CD4-positive, alpha-beta T cell (primary cell): Measurements from ENCODE around the gene MYOD1. TPM values are rescaled to one million over a fixed set of nuclear protein-coding genes. Genes with fewer than 3 reads are reported as not detected.

ENCODE experiments used
- ATAC-seq: fragments of 200-7000 bp; cut with Tn5 transposase; one replicate; pipeline ENCODE4 v1.10.0; 2022; ENCODE audit warnings: mild to moderate bottlenecking; ENCODE audit not compliant: poor library complexity
- CTCF ChIA-PET: fragments of 350-600 bp; sonication (Branson Sonifier 250); formaldehyde crosslinking; loops from one replicate; lab custom pipeline; 2021; ENCODE audit warnings: antibody characterized with exemption, inconsistent platforms; lab: Charles Lee
- POLR2A ChIA-PET: fragments of 350-600 bp; sonication (Branson Sonifier 250); formaldehyde crosslinking; loops from one replicate; lab custom pipeline; 2021; ENCODE audit warnings: antibody characterized with exemption, inconsistent platforms; lab: Charles Lee
- DNase-seq, 14 experiments: peaks; one replicate each; pipeline ENCODE4 v3.0.0-alpha.2; 2013 to 2020; ENCODE audit warnings: mixed read lengths in 2 of 14
- H3K27ac ChIP-seq, 2 donors: one replicate each; pipeline versions ENCODE4 v1.5.1 to v1.7.0; 2013; ENCODE audit warnings: low read length in 2 of 2, low read depth in 1 of 2, mild to moderate bottlenecking in 1 of 2
- H3K27me3 ChIP-seq, 2 experiments: 1 replicate in 1 of 2; 2 replicates in 1 of 2; pipeline versions ENCODE4 v1.6.1 to v1.7.0; 2013; ENCODE audit warnings: low read length in 2 of 2, control low read depth in 1 of 2, mild to moderate bottlenecking in 1 of 2, moderate library complexity in 1 of 2; ENCODE audit not compliant: insufficient read depth in 2 of 2, control insufficient read depth in 1 of 2
- H3K36me3 ChIP-seq: one replicate; pipeline ENCODE4 v1.6.1; 2013; ENCODE audit warnings: low read length, control low read depth; ENCODE audit not compliant: insufficient read depth
- H3K4me1 ChIP-seq: one replicate; pipeline ENCODE4 v1.6.1; 2013; ENCODE audit warnings: low read length, control low read depth; ENCODE audit not compliant: insufficient read depth
- H3K4me3 ChIP-seq: one replicate; pipeline ENCODE4 v1.5.1; 2013; ENCODE audit warnings: mild to moderate bottlenecking, low read length, moderate library complexity
- H3K9me3 ChIP-seq, 2 experiments: 1 replicate in 1 of 2; 2 replicates in 1 of 2; pipeline versions ENCODE4 v1.6.1 to v1.7.0; 2013; ENCODE audit warnings: low read length in 2 of 2, mild to moderate bottlenecking in 2 of 2, control low read depth in 1 of 2, moderate library complexity in 1 of 2; ENCODE audit not compliant: control insufficient read depth in 1 of 2, insufficient read depth in 1 of 2
- H3K27ac Mint-ChIP-seq: one replicate; pipeline ENCODE4 v1.8.0; 2020; ENCODE audit warnings: mixed read lengths
- H3K27me3 Mint-ChIP-seq: one replicate; pipeline ENCODE4 v1.8.0; 2021; ENCODE audit warnings: mixed read lengths
- H3K36me3 Mint-ChIP-seq: one replicate; pipeline ENCODE4 v1.8.0; 2021; ENCODE audit warnings: low read depth, mixed read lengths
- H3K4me1 Mint-ChIP-seq: one replicate; pipeline ENCODE4 v1.8.0; 2021; ENCODE audit warnings: low read depth, mixed read lengths
- H3K4me3 Mint-ChIP-seq: one replicate; pipeline ENCODE4 v1.8.0; 2020; ENCODE audit warnings: mild to moderate bottlenecking, mixed read lengths
- H3K9me3 Mint-ChIP-seq: one replicate; pipeline ENCODE4 v1.8.0; 2020; ENCODE audit warnings: mixed read lengths
- intact Hi-C, 2 experiments: fragments of 100-400 bp; cut with DNase I in 1 of 2; cut with micrococcal nuclease in 1 of 2; formaldehyde crosslinking; loops; one replicate each; pipeline versions ENCODE4 v1.15.1 to v1.9.0; 2023 to 2025; cut with DNase I, micrococcal nuclease
- total RNA-seq, 174 experiments: library from RNA in 2 of 174; stranded (reverse) in 2 of 174; gene quantifications; one replicate each; pipeline ENCODE4 v1.2.3 and lab custom pipeline; 2021 to 2026
- TF ChIP-seq, protein P1 (sequence below): fragments of 200-600 bp; IDR thresholded peaks from one replicate; pipeline ENCODE4 v1.8.0; 2022; ENCODE audit warnings: antibody characterized with exemption, mild to moderate bottlenecking

Gene MYOD1
- total RNA-seq, 2 experiments from 2014 or later, result not detected

DNA sequence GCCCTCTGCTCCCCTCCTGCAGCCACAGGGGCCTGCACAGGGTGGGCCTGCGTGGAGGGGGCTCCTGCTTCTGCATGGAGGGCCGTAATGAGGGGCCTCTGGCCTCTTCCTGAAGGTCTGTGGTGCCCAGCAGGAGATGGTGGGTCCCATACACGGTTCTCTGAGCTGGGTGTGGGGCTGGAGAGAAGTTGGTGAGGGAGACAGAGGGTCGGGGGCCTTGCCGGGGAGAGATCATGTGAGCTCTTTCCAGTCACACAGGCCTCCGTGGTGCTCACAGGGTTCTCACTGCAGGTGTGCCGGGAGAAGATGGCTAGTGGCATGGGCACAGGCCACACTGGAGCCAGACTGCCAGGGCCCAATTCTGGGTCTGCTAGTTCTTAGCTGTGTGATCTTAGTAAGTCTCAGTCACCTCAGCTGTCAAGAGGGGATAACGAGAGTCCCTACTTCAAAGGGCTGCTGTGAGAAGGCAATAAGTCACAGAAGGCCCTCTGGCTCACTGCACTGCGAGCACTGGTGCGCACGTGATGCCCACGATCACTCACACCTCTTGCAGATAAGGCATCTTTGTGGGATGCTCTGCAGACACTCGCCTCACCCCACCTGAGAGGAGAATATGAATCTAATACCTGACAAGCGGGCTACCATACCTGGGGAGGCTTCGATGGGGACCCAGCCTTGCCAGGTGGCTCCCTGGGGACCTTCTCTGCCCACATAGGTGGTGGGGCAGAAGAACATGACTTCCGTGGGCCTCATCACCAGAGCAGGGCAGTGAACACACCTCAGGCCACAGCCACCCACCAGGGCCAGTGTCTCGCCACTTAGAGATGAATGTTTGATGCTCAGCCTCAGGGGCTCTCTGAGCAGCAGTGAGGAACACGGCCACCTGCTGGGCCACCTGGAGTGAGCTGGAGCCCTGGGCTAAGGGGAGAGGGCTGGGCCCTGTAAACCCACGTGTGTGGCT lies 29.7 kb downstream of the MYOD1 start:
- ChIA-PET CTCF (no interaction called here), POLR2A (no interaction called here)
- Histone ChIP-seq H3K27me3 (peaks cover 0 to 3% of the 10 kb centered on the region in 2 experiments), H3K4me3 (no peak overlapping the region), H3K27ac (no peak overlapping the region), H3K9me3 (peaks cover 0 to 9% of the 10 kb centered on the region in 2 experiments), H3K36me3 (no peaks in the 10 kb centered on the region), H3K4me1 (no peaks in the 10 kb centered on the region)
- Mint-ChIP-seq H3K27me3 (peaks cover 31% of the 10 kb centered on the region), H3K36me3 (no peaks in the 10 kb centered on the region), H3K9me3 (no peaks in the 10 kb centered on the region), H3K4me3 (no peak overlapping the region), H3K27ac (no peak overlapping the region), H3K4me1 (no peaks in the 10 kb centered on the region)
- TF ChIP-seq, protein P1, sequence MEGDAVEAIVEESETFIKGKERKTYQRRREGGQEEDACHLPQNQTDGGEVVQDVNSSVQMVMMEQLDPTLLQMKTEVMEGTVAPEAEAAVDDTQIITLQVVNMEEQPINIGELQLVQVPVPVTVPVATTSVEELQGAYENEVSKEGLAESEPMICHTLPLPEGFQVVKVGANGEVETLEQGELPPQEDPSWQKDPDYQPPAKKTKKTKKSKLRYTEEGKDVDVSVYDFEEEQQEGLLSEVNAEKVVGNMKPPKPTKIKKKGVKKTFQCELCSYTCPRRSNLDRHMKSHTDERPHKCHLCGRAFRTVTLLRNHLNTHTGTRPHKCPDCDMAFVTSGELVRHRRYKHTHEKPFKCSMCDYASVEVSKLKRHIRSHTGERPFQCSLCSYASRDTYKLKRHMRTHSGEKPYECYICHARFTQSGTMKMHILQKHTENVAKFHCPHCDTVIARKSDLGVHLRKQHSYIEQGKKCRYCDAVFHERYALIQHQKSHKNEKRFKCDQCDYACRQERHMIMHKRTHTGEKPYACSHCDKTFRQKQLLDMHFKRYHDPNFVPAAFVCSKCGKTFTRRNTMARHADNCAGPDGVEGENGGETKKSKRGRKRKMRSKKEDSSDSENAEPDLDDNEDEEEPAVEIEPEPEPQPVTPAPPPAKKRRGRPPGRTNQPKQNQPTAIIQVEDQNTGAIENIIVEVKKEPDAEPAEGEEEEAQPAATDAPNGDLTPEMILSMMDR, result no peak
- intact Hi-C loops, result no loop called here
- DNase-seq, result no peak
- ATAC-seq, result no peak

DNA sequence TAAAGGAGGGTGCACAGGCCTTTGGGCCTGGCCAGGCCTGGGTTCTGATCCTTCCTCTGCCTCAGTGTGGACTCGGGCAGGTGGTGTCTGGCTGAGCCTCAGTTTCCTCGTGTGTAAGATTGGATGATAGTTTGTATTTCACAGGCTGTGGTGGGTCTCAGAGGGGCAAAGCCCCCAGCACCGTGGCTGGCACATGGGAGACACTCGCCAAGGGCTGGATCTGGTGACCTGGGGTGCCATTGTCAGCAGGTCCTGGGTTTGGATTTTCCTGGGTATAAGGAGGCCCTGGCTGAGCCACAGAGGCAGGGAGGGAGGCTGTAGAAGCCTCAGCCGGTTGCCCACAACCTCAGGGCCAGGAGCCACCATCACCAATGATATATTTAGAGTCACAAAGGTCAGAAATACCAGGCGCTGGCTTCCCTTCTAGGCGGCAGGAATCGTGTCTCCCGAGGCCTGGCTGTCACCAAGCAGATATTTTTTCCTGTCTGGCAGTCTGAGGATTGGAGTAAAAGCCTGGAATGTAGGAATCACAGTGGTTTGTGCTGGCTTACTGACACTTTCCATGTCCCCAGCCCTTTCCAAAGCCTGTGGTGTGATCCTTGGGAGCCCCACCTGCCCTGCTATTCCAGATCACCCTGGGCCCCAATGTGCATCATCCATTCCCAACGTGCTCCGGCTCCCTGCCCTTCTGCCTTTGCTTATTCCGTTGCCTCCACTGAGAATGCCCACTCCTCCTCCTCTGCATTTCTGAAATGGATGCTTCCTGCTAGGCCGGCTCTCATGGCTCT lies 30.8 kb downstream of the MYOD1 start:
- intact Hi-C loops, result no loop called here
- TF ChIP-seq, protein P1, result no peak

DNA sequence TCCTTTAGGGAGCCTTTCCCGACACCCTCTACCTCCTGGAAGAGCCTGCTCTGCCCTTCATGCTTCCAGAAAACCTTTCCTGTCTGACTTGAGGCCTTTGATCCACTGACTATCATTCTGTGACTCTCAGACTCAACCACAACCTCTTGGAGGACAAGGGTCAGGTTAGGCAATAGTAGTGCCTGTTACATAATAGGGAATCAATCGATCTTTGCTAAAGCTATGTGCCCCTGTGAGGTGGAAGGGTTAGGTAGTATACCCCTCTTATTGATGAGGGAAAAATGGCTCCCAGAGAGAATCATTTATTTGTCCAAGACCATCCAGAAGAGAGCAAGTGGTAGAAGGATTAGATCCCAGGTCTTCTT lies 31.4 kb downstream of the MYOD1 start:
- Mint-ChIP-seq H3K27me3 (peaks cover 22% of the 10 kb centered on the region), H3K4me3 (no peak overlapping the region), H3K9me3 (no peaks in the 10 kb centered on the region), H3K4me1 (no peaks in the 10 kb centered on the region), H3K27ac (no peak overlapping the region), H3K36me3 (no peaks in the 10 kb centered on the region)
- ChIA-PET CTCF (no interaction called here), POLR2A (no interaction called here)
- Histone ChIP-seq H3K4me3 (no peak overlapping the region), H3K4me1 (no peaks in the 10 kb centered on the region), H3K27ac (no peak overlapping the region), H3K36me3 (no peaks in the 10 kb centered on the region), H3K9me3 (no peaks in the 10 kb centered on the region), H3K27me3 (peaks cover 0 to 3% of the 10 kb centered on the region in 2 experiments)
- TF ChIP-seq, protein P1, result no peak
- no peak for DNase-seq
- intact Hi-C loops, result no loop called here
- ATAC-seq, result no peak

More for the DNA sequence above, 30.8 kb downstream of the MYOD1 start:
- Histone ChIP-seq H3K36me3 (no peaks in the 10 kb centered on the region), H3K4me3 (no peak overlapping the region), H3K27me3 (peaks cover 0 to 3% of the 10 kb centered on the region in 2 experiments), H3K4me1 (no peaks in the 10 kb centered on the region), H3K9me3 (peaks cover 0 to under 1% of the 10 kb centered on the region in 2 experiments), H3K27ac (no peak overlapping the region)
- no peaks in the 10 kb centered on the region for H3K4me1 Mint-ChIP-seq
- ATAC-seq (no peak), DNase-seq (no peak)
- H3K9me3 Mint-ChIP-seq, result no peaks in the 10 kb centered on the region
- no peaks in the 10 kb centered on the region for H3K36me3 Mint-ChIP-seq
- H3K27ac Mint-ChIP-seq, result no peak overlapping the region
- ChIA-PET CTCF (no interaction called here), POLR2A (no interaction called here)
- H3K4me3 Mint-ChIP-seq, result no peak overlapping the region
- H3K27me3 Mint-ChIP-seq, result peaks cover 26% of the 10 kb centered on the region
